GM23338 (cell line): ENCODE data around the gene STEAP3. TPM values are rescaled to one million over a fixed set of nuclear protein-coding genes. Genes with fewer than 3 reads are reported as not detected.

ENCODE experiments used
- ATAC-seq: fragments of 200-7000 bp; cut with Tn5 transposase; 3 replicates; pipeline ENCODE4 v1.9.1; 2020
- DNase-seq: peaks from one replicate; pipeline ENCODE4 v3.0.0-alpha.2; 2015; ENCODE audit warnings: low spot score
- H2AFZ ChIP-seq: fragments of 200-600 bp; sonication (generic); 2 replicates; pipeline ENCODE4 v1.8.0; 2016; ENCODE audit warnings: antibody characterized with exemption, mild to moderate bottlenecking, moderate library complexity
- H3F3A ChIP-seq: fragments of 200-600 bp; sonication (generic); replicated peaks from 2 replicates; pipeline ENCODE4 v1.8.0; 2017; ENCODE audit warnings: antibody characterized with exemption, mixed run types, low read depth
- H3K27ac ChIP-seq: fragments of 200-600 bp; sonication (generic); 2 replicates; pipeline ENCODE4 v1.6.1; 2016; ENCODE audit warnings: low read depth
- H3K27me3 ChIP-seq: fragments of 200-600 bp; sonication (generic); 2 replicates; pipeline ENCODE4 v1.8.0; 2016; ENCODE audit warnings: mild to moderate bottlenecking, mixed run types, moderate library complexity; ENCODE audit not compliant: insufficient read depth
- H3K36me3 ChIP-seq: fragments of 200-600 bp; sonication (generic); 2 replicates; pipeline ENCODE4 v1.8.0; 2016; ENCODE audit warnings: mild to moderate bottlenecking; ENCODE audit not compliant: insufficient read depth
- H3K4me1 ChIP-seq: fragments of 200-600 bp; sonication (generic); 2 replicates; pipeline ENCODE4 v1.8.0; 2016; ENCODE audit warnings: mild to moderate bottlenecking, moderate library complexity; ENCODE audit not compliant: insufficient read depth
- H3K4me2 ChIP-seq: fragments of 200-600 bp; sonication (generic); 2 replicates; pipeline ENCODE4 v1.7.1; 2017; ENCODE audit warnings: mixed run types
- H3K4me3 ChIP-seq: fragments of 200-600 bp; sonication (generic); 2 replicates; pipeline ENCODE4 v1.6.1; 2016; ENCODE audit warnings: mixed run types
- H3K79me2 ChIP-seq: fragments of 200-600 bp; sonication (generic); replicated peaks from 2 replicates; pipeline ENCODE4 v1.8.0; 2017; ENCODE audit warnings: mild to moderate bottlenecking; ENCODE audit not compliant: insufficient read depth
- H3K9me2 ChIP-seq: fragments of 200-600 bp; sonication (generic); 2 replicates; pipeline ENCODE4 v1.8.0; 2017; ENCODE audit not compliant: insufficient read depth
- H4K20me1 ChIP-seq: fragments of 200-600 bp; sonication (generic); replicated peaks from 2 replicates; pipeline ENCODE4 v1.8.0; 2017; ENCODE audit warnings: mild to moderate bottlenecking; ENCODE audit not compliant: insufficient read depth
- H3K27ac Mint-ChIP-seq: 2 replicates; pipeline ENCODE4 v1.8.0; 2020; ENCODE audit warnings: inconsistent platforms, mild to moderate bottlenecking, moderate library complexity, mixed read lengths
- H3K27me3 Mint-ChIP-seq: 3 replicates; pipeline ENCODE4 v1.8.0; 2022; ENCODE audit warnings: low read depth, mild to moderate bottlenecking, moderate library complexity, mixed read lengths, inconsistent platforms; ENCODE audit not compliant: insufficient read depth, poor library complexity
- H3K36me3 Mint-ChIP-seq: 3 replicates; pipeline ENCODE4 v1.8.0; 2021; ENCODE audit warnings: low read depth, mild to moderate bottlenecking, inconsistent platforms, moderate library complexity, mixed read lengths
- H3K4me1 Mint-ChIP-seq: 3 replicates; pipeline ENCODE4 v1.8.0; 2020; ENCODE audit warnings: mild to moderate bottlenecking, inconsistent platforms, mixed read lengths
- H3K4me3 Mint-ChIP-seq: 3 replicates; pipeline ENCODE4 v1.8.0; 2021; ENCODE audit warnings: moderate library complexity, mild to moderate bottlenecking, inconsistent platforms, mixed read lengths
- H3K9me3 Mint-ChIP-seq: 3 replicates; pipeline ENCODE4 v1.8.0; 2020; ENCODE audit warnings: moderate library complexity, mild to moderate bottlenecking, inconsistent platforms, mixed read lengths
- EZH2phosphoT487 ChIP-seq: fragments of 200-600 bp; sonication (generic); IDR thresholded peaks from one replicate; pipeline ENCODE4 v1.8.1; 2018; ENCODE audit warnings: antibody characterized with exemption; ENCODE audit not compliant: unreplicated experiment
- POLR2AphosphoS5 ChIP-seq: IDR thresholded peaks from 2 replicates; pipeline ENCODE4 v1.6.1; 2016; ENCODE audit warnings: antibody characterized with exemption, low read depth
- STAT1 ChIP-seq: IDR thresholded peaks from one replicate; pipeline ENCODE4 v1.6.1; 2016; ENCODE audit warnings: antibody characterized with exemption; ENCODE audit not compliant: unreplicated experiment
- ZNF114 ChIP-seq: fragments of 250-450 bp; sonication (Bioruptor Pico); IDR thresholded peaks from 2 replicates; pipeline ENCODE4 v1.5.0; 2020; ENCODE audit warnings: mild to moderate bottlenecking, moderate library complexity
- polyA plus RNA-seq: library from polyadenylated mRNA; unstranded; fragments of >200 nt; fragmentation: Nextera tagmentation; extraction: Ambion mirVana; gene quantifications from 2 replicates; pipeline ENCODE4 v1.2.1, GENCODE V29; 2016
- total RNA-seq: library from RNA; depleted of rRNA; stranded (reverse); fragments of >200 nt; shearing (Covaris generic); gene quantifications from 2 replicates; pipeline ENCODE4 v1.2.3, GENCODE V29; 2014
- TF ChIP-seq, protein P1 (sequence below): IDR thresholded peaks from one replicate; pipeline ENCODE4 v1.6.1; 2018; ENCODE audit warnings: antibody characterized with exemption; ENCODE audit not compliant: unreplicated experiment
- TF ChIP-seq, protein P2 (sequence below): fragments of 250-450 bp; sonication (Bioruptor Pico); IDR thresholded peaks from 2 replicates; pipeline ENCODE4 v1.5.0; 2020; ENCODE audit warnings: mild to moderate bottlenecking, moderate library complexity
- TF ChIP-seq, protein P3 (sequence below), 2 experiments: fragments of 200-600 bp in 1 of 2; sonication (generic) in 1 of 2; conservative IDR thresholded peaks; 2 replicates each; pipeline versions ENCODE4 v1.5.1 to v1.6.1; 2016 to 2017; ENCODE audit warnings: antibody characterized with exemption in 2 of 2, low read depth in 2 of 2, mild to moderate bottlenecking in 2 of 2, moderate library complexity in 1 of 2

Gene STEAP3
- total and polyA plus RNA-seq, 2 experiments from 2014 or later = 8.6 to 27.3 TPM

DNA sequence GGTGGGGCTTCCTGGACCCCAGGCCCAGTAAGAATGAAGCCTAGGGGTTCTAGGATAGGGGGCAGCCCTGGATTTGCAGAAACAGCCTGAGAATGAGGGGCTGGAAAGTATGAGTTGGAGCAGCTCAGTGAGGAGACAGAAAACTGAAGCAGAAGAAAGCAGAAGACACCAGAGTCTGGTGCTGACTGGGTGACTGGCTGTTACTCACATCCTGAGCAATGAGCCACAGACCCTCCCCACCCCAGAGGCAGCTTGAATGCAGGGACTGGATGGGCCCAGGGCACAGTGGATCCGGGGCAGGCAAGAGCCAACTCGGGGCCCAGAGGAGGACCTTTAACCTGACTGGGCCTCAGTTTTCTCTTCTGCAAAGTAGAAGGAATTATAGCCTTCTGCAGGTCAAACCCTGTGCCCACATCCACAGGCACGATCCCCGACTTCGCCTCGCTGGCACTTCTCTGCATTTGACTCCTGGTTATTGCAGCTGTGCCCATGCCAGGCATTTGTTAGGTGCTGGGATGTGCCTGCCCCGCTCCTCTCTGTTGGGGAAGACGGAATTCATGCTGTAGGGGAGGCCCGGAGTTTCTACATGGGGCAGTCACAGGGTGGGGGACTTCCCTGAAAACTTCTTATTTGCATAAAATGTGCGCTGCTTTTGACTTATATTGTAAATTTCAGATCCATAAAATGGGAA, 8.5 kb downstream of the STEAP3 start (continued):
- TF ChIP-seq, protein P1, sequence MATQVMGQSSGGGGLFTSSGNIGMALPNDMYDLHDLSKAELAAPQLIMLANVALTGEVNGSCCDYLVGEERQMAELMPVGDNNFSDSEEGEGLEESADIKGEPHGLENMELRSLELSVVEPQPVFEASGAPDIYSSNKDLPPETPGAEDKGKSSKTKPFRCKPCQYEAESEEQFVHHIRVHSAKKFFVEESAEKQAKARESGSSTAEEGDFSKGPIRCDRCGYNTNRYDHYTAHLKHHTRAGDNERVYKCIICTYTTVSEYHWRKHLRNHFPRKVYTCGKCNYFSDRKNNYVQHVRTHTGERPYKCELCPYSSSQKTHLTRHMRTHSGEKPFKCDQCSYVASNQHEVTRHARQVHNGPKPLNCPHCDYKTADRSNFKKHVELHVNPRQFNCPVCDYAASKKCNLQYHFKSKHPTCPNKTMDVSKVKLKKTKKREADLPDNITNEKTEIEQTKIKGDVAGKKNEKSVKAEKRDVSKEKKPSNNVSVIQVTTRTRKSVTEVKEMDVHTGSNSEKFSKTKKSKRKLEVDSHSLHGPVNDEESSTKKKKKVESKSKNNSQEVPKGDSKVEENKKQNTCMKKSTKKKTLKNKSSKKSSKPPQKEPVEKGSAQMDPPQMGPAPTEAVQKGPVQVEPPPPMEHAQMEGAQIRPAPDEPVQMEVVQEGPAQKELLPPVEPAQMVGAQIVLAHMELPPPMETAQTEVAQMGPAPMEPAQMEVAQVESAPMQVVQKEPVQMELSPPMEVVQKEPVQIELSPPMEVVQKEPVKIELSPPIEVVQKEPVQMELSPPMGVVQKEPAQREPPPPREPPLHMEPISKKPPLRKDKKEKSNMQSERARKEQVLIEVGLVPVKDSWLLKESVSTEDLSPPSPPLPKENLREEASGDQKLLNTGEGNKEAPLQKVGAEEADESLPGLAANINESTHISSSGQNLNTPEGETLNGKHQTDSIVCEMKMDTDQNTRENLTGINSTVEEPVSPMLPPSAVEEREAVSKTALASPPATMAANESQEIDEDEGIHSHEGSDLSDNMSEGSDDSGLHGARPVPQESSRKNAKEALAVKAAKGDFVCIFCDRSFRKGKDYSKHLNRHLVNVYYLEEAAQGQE = no peak

DNA sequence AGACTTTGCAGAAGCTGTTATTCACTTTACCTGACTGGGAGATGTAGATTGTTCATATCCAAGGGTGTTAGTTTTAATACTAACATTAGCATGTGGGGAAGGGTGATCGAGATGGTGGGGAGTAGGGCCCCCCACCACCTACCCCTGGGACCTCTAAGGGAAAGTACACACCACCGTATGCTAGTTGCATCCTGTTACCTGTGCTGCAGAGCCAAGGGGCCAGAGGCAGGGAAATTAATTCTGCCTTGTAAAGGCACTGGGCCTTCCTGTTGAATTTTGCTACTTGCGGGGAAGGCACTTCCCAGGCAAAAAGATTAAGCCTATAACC, 9.0 kb downstream of the STEAP3 start:
- no peaks in the 10 kb centered on the region for H3K9me3 Mint-ChIP-seq
- H3K4me1 ChIP-seq = peaks cover 26% of the 10 kb centered on the region
- no peak overlapping the region for H2AFZ ChIP-seq
- H3K4me1 Mint-ChIP-seq = peaks cover 60% of the 10 kb centered on the region
- no peaks in the 10 kb centered on the region for H3K79me2 ChIP-seq
- H3K27me3 ChIP-seq = no peaks in the 10 kb centered on the region
- no peak overlapping the region for H3K27ac ChIP-seq
- no peak for DNase-seq
- no peaks in the 10 kb centered on the region for H3F3A ChIP-seq
- H3K4me3 Mint-ChIP-seq = no peak overlapping the region
- H3K4me3 ChIP-seq = no peak overlapping the region
- no peak for ATAC-seq
- H3K27ac Mint-ChIP-seq = peak overlapping the region; percentile 49; the same call in 1 of the 2 replicates
- H3K9me2 ChIP-seq = no peaks in the 10 kb centered on the region
- H4K20me1 ChIP-seq = peaks cover 7% of the 10 kb centered on the region; the same call in 1 of the 2 replicates
- TF ChIP-seq POLR2AphosphoS5 (no peak), EZH2phosphoT487 (no peak), STAT1 (no peak), ZNF114 (CRISPR knock-in tag) (no peak)
- no peaks in the 10 kb centered on the region for H3K36me3 ChIP-seq
- no peak overlapping the region for H3K4me2 ChIP-seq
- H3K27me3 Mint-ChIP-seq = no peaks in the 10 kb centered on the region
- no peaks in the 10 kb centered on the region for H3K36me3 Mint-ChIP-seq

DNA sequence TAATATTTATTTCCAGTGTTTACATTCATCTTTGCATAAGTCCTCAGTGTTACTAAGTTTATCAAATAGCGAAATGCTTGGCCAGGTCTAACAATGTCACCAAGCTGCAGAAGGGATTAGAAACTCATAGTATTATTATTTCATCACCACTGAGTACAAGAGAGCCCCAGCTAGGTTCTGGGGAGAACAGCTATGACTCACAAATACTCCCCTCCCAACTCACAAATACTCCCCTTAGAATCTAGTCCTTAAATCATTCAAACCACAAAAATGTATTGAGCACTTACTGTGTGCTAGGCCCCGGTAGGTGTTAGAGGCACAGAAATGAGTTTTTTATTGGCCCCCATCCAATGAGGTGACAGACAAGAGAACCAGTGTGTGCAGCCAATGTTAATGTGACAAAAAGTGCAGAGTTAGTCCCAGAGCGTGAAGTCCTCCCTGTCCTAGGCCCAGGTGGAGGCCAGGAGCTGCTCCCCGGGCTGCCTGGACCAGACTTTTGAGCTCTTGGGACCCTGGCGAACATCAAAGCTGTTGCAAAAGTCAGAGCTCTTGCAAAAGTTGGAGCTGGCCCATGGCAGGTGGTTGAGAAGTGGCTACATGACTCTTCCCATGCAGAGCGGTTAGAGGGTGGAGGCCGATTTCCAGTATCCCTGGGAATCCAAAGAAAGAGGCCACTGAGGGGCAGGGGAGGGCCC, 9.8 kb downstream of the STEAP3 start:
- no peak overlapping the region; the same call in 1 of the 2 replicates for H3K27ac Mint-ChIP-seq
- Histone ChIP-seq H2AFZ (no peak overlapping the region), H3K79me2 (no peaks in the 10 kb centered on the region), H3K4me3 (no peak overlapping the region), H3K4me1 (peaks cover 26% of the 10 kb centered on the region), H3F3A (no peaks in the 10 kb centered on the region), H4K20me1 (peaks cover 7% of the 10 kb centered on the region; the same call in 1 of the 2 replicates), H3K4me2 (no peak overlapping the region), H3K27ac (no peak overlapping the region), H3K9me2 (no peaks in the 10 kb centered on the region), H3K27me3 (no peaks in the 10 kb centered on the region), H3K36me3 (no peaks in the 10 kb centered on the region)
- H3K9me3 Mint-ChIP-seq = no peaks in the 10 kb centered on the region
- H3K4me1 Mint-ChIP-seq = peaks cover 66% of the 10 kb centered on the region
- no peak overlapping the region for H3K4me3 Mint-ChIP-seq
- DNase-seq (no peak), ATAC-seq (no peak)
- H3K27me3 Mint-ChIP-seq = no peaks in the 10 kb centered on the region
- no peaks in the 10 kb centered on the region for H3K36me3 Mint-ChIP-seq
- TF ChIP-seq ZNF114 (CRISPR knock-in tag) (no peak), STAT1 (no peak)
- TF ChIP-seq, protein P2, sequence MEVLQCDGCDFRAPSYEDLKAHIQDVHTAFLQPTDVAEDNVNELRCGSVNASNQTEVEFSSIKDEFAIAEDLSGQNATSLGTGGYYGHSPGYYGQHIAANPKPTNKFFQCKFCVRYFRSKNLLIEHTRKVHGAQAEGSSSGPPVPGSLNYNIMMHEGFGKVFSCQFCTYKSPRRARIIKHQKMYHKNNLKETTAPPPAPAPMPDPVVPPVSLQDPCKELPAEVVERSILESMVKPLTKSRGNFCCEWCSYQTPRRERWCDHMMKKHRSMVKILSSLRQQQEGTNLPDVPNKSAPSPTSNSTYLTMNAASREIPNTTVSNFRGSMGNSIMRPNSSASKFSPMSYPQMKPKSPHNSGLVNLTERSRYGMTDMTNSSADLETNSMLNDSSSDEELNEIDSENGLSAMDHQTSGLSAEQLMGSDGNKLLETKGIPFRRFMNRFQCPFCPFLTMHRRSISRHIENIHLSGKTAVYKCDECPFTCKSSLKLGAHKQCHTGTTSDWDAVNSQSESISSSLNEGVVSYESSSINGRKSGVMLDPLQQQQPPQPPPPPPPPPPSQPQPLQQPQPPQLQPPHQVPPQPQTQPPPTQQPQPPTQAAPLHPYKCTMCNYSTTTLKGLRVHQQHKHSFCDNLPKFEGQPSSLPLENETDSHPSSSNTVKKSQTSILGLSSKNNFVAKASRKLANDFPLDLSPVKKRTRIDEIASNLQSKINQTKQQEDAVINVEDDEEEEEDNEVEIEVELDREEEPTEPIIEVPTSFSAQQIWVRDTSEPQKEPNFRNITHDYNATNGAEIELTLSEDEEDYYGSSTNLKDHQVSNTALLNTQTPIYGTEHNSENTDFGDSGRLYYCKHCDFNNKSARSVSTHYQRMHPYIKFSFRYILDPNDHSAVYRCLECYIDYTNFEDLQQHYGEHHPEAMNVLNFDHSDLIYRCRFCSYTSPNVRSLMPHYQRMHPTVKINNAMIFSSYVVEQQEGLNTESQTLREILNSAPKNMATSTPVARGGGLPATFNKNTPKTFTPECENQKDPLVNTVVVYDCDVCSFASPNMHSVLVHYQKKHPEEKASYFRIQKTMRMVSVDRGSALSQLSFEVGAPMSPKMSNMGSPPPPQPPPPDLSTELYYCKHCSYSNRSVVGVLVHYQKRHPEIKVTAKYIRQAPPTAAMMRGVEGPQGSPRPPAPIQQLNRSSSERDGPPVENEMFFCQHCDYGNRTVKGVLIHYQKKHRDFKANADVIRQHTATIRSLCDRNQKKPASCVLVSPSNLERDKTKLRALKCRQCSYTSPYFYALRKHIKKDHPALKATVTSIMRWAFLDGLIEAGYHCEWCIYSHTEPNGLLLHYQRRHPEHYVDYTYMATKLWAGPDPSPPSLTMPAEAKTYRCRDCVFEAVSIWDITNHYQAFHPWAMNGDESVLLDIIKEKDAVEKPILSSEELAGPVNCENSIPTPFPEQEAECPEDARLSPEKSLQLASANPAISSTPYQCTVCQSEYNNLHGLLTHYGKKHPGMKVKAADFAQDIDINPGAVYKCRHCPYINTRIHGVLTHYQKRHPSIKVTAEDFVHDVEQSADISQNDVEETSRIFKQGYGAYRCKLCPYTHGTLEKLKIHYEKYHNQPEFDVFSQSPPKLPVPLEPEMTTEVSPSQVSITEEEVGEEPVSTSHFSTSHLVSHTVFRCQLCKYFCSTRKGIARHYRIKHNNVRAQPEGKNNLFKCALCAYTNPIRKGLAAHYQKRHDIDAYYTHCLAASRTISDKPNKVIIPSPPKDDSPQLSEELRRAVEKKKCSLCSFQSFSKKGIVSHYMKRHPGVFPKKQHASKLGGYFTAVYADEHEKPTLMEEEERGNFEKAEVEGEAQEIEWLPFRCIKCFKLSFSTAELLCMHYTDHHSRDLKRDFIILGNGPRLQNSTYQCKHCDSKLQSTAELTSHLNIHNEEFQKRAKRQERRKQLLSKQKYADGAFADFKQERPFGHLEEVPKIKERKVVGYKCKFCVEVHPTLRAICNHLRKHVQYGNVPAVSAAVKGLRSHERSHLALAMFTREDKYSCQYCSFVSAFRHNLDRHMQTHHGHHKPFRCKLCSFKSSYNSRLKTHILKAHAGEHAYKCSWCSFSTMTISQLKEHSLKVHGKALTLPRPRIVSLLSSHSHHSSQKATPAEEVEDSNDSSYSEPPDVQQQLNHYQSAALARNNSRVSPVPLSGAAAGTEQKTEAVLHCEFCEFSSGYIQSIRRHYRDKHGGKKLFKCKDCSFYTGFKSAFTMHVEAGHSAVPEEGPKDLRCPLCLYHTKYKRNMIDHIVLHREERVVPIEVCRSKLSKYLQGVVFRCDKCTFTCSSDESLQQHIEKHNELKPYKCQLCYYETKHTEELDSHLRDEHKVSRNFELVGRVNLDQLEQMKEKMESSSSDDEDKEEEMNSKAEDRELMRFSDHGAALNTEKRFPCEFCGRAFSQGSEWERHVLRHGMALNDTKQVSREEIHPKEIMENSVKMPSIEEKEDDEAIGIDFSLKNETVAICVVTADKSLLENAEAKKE (CRISPR knock-in tag) = no peak
- TF ChIP-seq, protein P3, sequence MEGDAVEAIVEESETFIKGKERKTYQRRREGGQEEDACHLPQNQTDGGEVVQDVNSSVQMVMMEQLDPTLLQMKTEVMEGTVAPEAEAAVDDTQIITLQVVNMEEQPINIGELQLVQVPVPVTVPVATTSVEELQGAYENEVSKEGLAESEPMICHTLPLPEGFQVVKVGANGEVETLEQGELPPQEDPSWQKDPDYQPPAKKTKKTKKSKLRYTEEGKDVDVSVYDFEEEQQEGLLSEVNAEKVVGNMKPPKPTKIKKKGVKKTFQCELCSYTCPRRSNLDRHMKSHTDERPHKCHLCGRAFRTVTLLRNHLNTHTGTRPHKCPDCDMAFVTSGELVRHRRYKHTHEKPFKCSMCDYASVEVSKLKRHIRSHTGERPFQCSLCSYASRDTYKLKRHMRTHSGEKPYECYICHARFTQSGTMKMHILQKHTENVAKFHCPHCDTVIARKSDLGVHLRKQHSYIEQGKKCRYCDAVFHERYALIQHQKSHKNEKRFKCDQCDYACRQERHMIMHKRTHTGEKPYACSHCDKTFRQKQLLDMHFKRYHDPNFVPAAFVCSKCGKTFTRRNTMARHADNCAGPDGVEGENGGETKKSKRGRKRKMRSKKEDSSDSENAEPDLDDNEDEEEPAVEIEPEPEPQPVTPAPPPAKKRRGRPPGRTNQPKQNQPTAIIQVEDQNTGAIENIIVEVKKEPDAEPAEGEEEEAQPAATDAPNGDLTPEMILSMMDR (conservative IDR thresholded peaks at IDR 0.05; ENCODE audit: low read depth in 2 of 2) = no peak
